Aorta (tissue), 5 donors: ENCODE data around the gene DVL3. TPM values are rescaled to one million over a fixed set of nuclear protein-coding genes. Genes with fewer than 3 reads are reported as not detected.

Experiments used
- ATAC-seq: fragments of 200-7000 bp; cut with Tn5 transposase; one replicate; pipeline ENCODE4 v1.9.1; 2022; ENCODE audit warnings: moderate library complexity; ENCODE audit not compliant: low FRiP score
- DNase-seq, 2 donors: peaks; one replicate each; pipeline ENCODE4 v3.0.0-alpha.2; 2020
- H3K27ac ChIP-seq, 2 donors: one replicate each; pipeline ENCODE4 v1.5.1; 2013; ENCODE audit warnings: low read length in 2 of 2, mild to moderate bottlenecking in 2 of 2, moderate library complexity in 2 of 2, control low read depth in 1 of 2, inconsistent platforms in 1 of 2, low read depth in 1 of 2
- H3K27me3 ChIP-seq, 2 donors: one replicate each; pipeline ENCODE4 v1.6.1; 2013; ENCODE audit warnings: control low read depth in 1 of 2, low read length in 1 of 2, mild to moderate bottlenecking in 1 of 2, moderate library complexity in 1 of 2; ENCODE audit not compliant: insufficient read depth in 2 of 2, control insufficient read depth in 1 of 2
- H3K36me3 ChIP-seq, 2 donors: one replicate each; pipeline ENCODE4 v1.6.1; 2013; ENCODE audit warnings: control low read depth in 1 of 2, low read length in 1 of 2, mild to moderate bottlenecking in 1 of 2; ENCODE audit not compliant: insufficient read depth in 2 of 2, control insufficient read depth in 1 of 2
- H3K4me1 ChIP-seq, 2 donors: one replicate each; pipeline ENCODE4 v1.6.1; 2013; ENCODE audit warnings: low read length in 2 of 2, control low read depth in 1 of 2, mild to moderate bottlenecking in 1 of 2, moderate library complexity in 1 of 2; ENCODE audit not compliant: insufficient read depth in 2 of 2, control insufficient read depth in 1 of 2
- H3K4me3 ChIP-seq, 2 donors: one replicate each; pipeline ENCODE4 v1.5.1; 2013; ENCODE audit warnings: low read length in 2 of 2, control low read depth in 1 of 2, mild to moderate bottlenecking in 1 of 2
- H3K9me3 ChIP-seq: one replicate; pipeline ENCODE4 v1.6.1; 2013; ENCODE audit warnings: mild to moderate bottlenecking, low read length; ENCODE audit not compliant: control insufficient read depth
- WGBS, 2 donors: extraction: QIAGEN DNeasy Blood & Tissue Kit; methylation state at CpG; one replicate each; pipeline ENCODE4 v1.1.7; 2013; 5-methylcytosine and 5-hydroxymethylcytosine counted together
- intact Hi-C, 2 donors: fragments of 100-400 bp; cut with DNase I; formaldehyde crosslinking; loops; one replicate each; pipeline versions ENCODE4 v1.14.2 to v1.15.0; 2022
- polyA plus RNA-seq, 2 donors: library from polyadenylated mRNA; stranded (reverse); fragments of 200-250 nt; gene quantifications; one replicate each; pipeline ENCODE4 v1.2.3, GENCODE V29; 2013
- total RNA-seq, 2 donors: library from RNA; stranded (reverse); fragmentation: NEBNext Ultra II Directional; extraction: Animal tissue kit (Norgen Biotek cat#: 25700); gene quantifications; one replicate each; pipeline ENCODE4 v1.2.1, GENCODE V29; 2021
- donor health status: healthy with polysubstance abuse.
- donor health status: Bipolar disorder and iron deficiency.
- donor health status: DM: no; HTN: no; CAD: no.
- donor health status: DM: no; HTN: no; CAD: no.
- donor health status: DM: yes; HTN: yes; CAD: no.

The DVL3 gene
- total and polyA plus RNA-seq, 4 donors: 13.5 to 77.1 (median 61.2) TPM

DNA sequence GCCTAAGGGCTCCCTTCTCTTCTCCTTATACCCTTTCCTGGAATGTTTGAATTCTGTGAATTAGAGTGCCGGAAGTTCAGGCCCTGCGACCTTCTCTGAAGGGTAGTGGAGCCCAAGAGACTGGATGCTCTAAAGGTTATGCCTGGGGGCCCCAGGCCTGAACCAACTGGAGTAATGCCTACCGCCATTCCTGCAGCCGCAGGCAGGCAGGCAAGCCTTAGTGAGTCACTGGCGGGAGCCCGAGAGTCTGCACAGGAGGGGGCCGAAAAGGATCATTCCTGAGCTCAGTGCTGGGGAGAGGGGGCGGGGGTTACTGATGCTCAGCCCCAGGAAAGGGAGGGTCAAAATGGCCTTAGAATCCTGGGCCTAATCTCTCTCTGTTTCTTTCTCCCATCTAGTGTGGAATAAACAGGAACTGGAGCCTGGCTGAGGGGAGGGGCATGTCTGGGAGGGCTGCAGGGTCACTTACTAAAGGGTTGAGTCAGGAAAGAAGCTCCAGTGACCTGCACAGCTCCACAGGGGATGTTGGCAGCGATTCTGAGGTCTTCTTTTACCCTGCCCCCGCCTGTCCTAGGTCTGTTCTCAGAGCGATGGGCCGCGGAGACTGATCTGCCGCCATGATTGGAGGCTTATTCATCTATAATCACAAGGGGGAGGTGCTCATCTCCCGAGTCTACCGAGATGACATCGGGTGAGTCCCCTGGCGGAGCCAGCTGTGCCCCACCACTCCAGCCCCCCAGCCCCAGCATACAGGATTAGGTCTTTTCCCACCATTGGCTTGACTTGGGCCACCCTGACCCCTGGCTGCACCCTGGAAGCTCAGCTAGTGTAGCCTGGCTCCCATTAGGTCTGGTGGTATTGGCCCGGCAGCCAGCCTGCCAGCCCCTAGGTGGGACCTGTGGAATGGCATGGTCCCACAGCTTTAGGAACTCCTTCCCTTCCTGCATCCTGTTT lies 21.5 kb downstream of the DVL3 start:
- WGBS, 2 donors: 23 to 32% methylated on average over 19 of the region's 19 CpGs
- H3K4me1 ChIP-seq: no peaks in the 10 kb centered on the region
- peak; percentile 86 to 91 for DNase-seq
- H3K9me3 ChIP-seq: no peaks in the 10 kb centered on the region
- peaks cover 3 to 21% of the 10 kb centered on the region in 2 donors for H3K36me3 ChIP-seq
- intact Hi-C loops: loop anchor here in 1 of 2 donors (5.0 kb wide), 1 partner anchor 71 kb away; the partner anchor contains the start of genes ALG3 and EEF1AKMT4
- H3K27me3 ChIP-seq: no peaks in the 10 kb centered on the region
- ATAC-seq: peak; percentile 72
- peak overlapping the region; percentile 4 to 72 for H3K27ac ChIP-seq
- peak overlapping the region; percentile 71 to 93 for H3K4me3 ChIP-seq

DNA sequence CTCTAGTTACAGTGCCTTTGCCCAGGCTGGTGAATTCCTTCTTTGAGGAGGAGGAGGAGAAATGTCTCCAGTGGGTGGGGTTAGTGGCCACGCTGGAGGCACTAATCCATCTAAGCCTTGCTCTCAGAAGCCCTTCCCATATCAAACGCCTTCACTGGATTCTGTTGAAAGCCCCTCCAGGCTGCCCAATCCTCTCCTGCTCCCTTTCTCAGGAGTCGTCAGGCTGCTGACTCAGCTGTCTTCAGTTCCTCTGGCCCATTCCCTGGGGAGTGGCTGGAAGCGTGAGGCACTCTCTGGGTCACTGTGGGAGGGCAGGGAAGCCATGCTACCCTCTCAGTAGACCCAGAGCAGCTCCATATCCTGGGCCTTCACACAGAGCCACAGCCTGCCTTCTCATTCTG lies 22.2 kb downstream of the DVL3 start:
- DNase-seq: peak; percentile 63 to 76
- Histone ChIP-seq H3K36me3 (peaks cover 0 to 27% of the 10 kb centered on the region in 2 donors), H3K9me3 (no peaks in the 10 kb centered on the region), H3K4me1 (no peaks in the 10 kb centered on the region), H3K4me3 (no peak overlapping the region), H3K27me3 (no peaks in the 10 kb centered on the region), H3K27ac (peak overlapping the region; percentile 4 to 28)
- WGBS, 2 donors: 11 to 17% methylated on average over 4 of the region's 4 CpGs
- intact Hi-C loops: loop anchor here in 1 of 2 donors (5.0 kb wide), 1 partner anchor 70 kb away; the partner anchor contains the start of genes ALG3 and EEF1AKMT4
- ATAC-seq: no peak

DNA sequence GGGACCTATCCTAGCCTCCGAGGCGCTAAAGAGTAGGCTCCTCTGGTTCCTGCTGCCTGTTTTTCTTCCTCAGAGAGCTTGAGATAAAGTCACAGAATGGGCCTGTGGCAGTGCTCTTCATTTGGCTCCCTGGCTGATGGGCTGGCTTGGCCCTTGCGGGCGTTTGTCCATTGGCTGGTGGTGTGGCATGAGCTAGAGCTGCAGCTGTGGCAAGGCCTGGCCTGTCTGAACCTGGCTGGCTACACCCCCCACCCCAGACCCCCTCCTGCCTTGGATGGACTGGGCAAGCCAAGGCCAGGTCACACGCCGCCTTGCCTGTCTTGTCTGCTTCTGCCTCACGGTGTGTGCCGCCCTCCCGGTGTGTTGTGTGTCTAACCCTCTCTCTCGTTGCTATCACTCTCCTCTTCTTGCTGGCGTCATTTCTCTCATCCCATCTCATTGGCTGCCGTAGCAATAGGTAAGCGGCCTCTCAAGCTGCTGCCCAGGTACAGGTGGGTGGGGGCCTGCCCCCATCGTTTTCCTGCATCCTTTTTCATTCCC lies 22.7 kb downstream of the DVL3 start:
- peaks cover 0 to 30% of the 10 kb centered on the region in 2 donors for H3K36me3 ChIP-seq
- DNase-seq: peak in 1 of 2 donors; percentile 68
- no peaks in the 10 kb centered on the region for H3K27me3 ChIP-seq
- WGBS, 2 donors: 86% methylated on average over 14 of the region's 14 CpGs
- H3K27ac ChIP-seq: no peak overlapping the region
- no peaks in the 10 kb centered on the region for H3K4me1 ChIP-seq
- no peak for ATAC-seq
- H3K4me3 ChIP-seq: no peak overlapping the region
- no peaks in the 10 kb centered on the region for H3K9me3 ChIP-seq
- intact Hi-C loops: loop anchor here in 1 of 2 donors (5.0 kb wide), 1 partner anchor 69 kb away; the partner anchor contains the start of genes ALG3 and EEF1AKMT4

DNA sequence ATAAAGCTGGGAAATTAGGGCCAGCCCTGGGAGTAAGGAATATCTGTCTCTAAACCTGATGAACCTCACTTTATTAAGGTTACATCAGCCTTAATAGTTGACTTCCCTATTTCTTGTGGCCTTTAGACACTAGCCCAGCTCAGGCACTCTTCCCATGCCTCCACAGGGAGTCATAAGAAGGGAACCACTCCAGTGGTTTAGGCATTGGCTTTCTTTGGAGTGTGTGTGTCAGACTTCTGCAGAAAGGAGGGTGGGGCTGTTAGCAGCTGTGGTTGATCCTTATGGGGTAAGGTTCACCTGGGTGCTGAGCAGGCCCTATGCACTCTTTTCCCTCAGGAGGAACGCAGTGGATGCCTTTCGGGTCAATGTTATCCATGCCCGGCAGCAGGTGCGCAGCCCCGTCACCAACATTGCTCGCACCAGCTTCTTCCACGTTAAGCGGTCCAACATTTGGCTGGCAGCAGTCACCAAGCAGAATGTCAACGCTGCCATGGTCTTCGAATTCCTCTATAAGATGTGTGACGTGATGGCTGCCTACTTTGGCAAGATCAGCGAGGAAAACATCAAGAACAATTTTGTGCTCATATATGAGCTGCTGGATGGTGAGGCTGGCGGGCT lies 23.5 kb downstream of the DVL3 start:
- 89 to 91% methylated on average over 13 of the region's 13 CpGs for WGBS, 2 donors
- no peak for ATAC-seq
- Histone ChIP-seq H3K9me3 (no peaks in the 10 kb centered on the region), H3K27ac (no peak overlapping the region), H3K4me3 (no peak overlapping the region), H3K36me3 (peaks cover 0 to 32% of the 10 kb centered on the region in 2 donors), H3K27me3 (no peaks in the 10 kb centered on the region), H3K4me1 (no peaks in the 10 kb centered on the region)
- intact Hi-C loops: loop anchor here in 1 of 2 donors (5.0 kb wide), 1 partner anchor 69 kb away; the partner anchor contains the start of genes ALG3 and EEF1AKMT4
- peak in 1 of 2 donors; percentile 35 for DNase-seq

DNA sequence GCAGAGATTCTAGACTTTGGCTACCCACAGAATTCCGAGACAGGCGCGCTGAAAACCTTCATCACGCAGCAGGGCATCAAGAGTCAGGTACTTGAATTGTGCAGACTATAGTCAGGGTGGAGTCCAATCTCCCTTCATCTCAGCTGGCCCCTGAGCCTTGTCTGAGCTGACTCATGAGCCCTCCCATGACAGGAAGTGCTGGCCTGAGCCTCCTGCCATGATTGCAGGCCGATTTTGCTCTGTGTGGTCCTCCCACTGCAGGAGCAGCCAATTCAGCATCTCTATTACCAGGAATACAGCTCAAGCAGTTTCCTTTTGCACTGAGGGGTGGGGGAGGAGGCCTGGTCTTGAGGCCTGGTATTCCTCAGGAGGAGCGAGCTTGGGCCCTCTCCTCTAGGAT lies 25.0 kb downstream of the DVL3 start:
- no peak overlapping the region for H3K4me3 ChIP-seq
- 87 to 90% methylated on average over 6 of the region's 6 CpGs for WGBS, 2 donors
- peaks cover 0 to 33% of the 10 kb centered on the region in 2 donors for H3K36me3 ChIP-seq
- ATAC-seq (no peak), DNase-seq (no peak)
- no peaks in the 10 kb centered on the region for H3K27me3 ChIP-seq
- H3K9me3 ChIP-seq: no peaks in the 10 kb centered on the region
- no peaks in the 10 kb centered on the region for H3K4me1 ChIP-seq
- no peak overlapping the region for H3K27ac ChIP-seq
- intact Hi-C loops: no loop called here

DNA sequence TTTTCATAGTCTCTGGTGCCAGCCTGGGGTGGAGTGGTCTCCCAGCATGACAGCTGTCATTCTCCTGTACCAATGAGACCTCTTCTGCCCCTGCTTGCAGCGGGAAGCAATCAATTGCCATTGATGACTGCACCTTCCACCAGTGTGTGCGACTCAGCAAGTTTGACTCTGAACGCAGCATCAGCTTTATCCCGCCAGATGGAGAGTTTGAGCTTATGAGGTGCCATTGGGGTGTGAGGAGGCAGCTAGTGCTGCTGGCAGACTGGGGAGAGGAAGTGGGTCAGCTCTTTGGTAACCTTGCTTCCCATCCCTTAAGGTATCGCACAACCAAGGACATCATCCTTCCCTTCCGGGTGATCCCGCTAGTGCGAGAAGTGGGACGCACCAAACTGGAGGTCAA lies 26.4 kb downstream of the DVL3 start:
- no peak for ATAC-seq
- peaks cover 0 to 33% of the 10 kb centered on the region in 2 donors for H3K36me3 ChIP-seq
- intact Hi-C loops: no loop called here
- DNase-seq: no peak
- WGBS, 2 donors: 95% methylated on average over 9 of the region's 9 CpGs
- H3K27me3 ChIP-seq: no peaks in the 10 kb centered on the region
- no peak overlapping the region for H3K4me3 ChIP-seq
- H3K4me1 ChIP-seq: no peaks in the 10 kb centered on the region
- H3K9me3 ChIP-seq: no peaks in the 10 kb centered on the region
- no peak overlapping the region for H3K27ac ChIP-seq

DNA sequence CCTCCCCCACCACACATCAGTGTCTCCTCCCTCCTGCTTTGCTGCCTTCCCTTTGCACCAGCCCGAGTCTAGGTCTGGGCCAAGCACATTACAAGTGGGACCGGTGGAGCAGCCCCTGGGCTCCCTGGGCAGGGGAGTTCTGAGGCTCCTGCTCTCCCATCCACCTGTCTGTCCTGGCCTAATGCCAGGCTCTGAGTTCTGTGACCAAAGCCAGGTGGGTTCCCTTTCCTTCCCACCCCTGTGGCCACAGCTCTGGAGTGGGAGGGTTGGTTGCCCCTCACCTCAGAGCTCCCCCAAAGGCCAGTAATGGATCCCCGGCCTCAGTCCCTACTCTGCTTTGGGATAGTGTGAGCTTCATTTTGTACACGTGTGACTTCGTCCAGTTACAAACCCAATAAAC lies 28.5 kb downstream of the DVL3 start:
- no peaks in the 10 kb centered on the region for H3K27me3 ChIP-seq
- H3K4me1 ChIP-seq: no peaks in the 10 kb centered on the region
- 76 to 82% methylated on average over 5 of the region's 5 CpGs for WGBS, 2 donors
- DNase-seq (no peak), ATAC-seq (no peak)
- no peak overlapping the region for H3K27ac ChIP-seq
- no peak overlapping the region for H3K4me3 ChIP-seq
- peaks cover 0 to 25% of the 10 kb centered on the region in 2 donors for H3K36me3 ChIP-seq
- no peaks in the 10 kb centered on the region for H3K9me3 ChIP-seq
- intact Hi-C loops: loop anchor here in 1 of 2 donors (2.0 kb wide), 1 partner anchor 49 kb away; the partner anchor contains the start of gene EIF2B5

DNA sequence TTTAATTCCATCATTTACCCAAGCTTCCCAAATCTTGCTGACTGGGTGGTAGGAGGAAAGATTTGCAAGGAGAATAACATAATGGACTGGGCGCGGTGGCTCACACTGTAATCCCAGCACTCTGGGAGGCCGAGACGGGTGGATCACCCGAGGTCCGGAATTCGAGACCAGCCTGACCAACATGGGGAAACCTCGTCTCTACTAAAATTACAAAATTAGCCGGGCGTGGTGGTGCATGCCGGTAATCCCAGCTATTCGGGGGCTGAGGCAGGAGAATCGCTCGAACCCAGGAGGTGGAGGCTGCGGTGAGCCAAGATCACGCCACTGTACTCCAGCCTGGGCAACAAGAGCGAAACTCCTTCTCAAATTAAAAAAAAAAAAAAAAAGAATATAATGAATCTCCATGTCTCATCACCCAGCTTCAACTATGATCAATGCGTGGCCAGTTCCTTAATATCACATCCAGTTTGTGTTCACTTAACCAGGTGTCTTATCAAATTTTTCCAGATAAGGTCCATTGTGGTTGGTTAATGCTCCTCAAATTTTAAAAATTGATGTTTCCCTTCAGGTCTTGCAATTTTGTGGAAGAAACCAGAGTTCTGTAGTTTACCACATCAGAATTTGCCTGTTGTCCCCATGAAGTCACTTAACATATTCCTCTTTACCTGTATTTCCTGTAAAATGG lies 29.5 kb downstream of the DVL3 start:
- peaks cover 0 to 22% of the 10 kb centered on the region in 2 donors for H3K36me3 ChIP-seq
- no peak overlapping the region for H3K27ac ChIP-seq
- H3K4me1 ChIP-seq: no peaks in the 10 kb centered on the region
- 95 to 96% methylated on average over 18 of the region's 18 CpGs for WGBS, 2 donors
- no peak overlapping the region for H3K4me3 ChIP-seq
- H3K27me3 ChIP-seq: no peaks in the 10 kb centered on the region
- intact Hi-C loops: loop anchor here (2.0 to 5.0 kb wide), 4 partner anchors 37 to 113 kb away; partner anchors contain the start of genes EIF2B5 (in 2 of the 2) and PSMD2 (in 1 of the 2)
- no peak for ATAC-seq
- H3K9me3 ChIP-seq: no peaks in the 10 kb centered on the region
- no peak for DNase-seq
